ENCODE measurements around the gene HOXA3. TPM values are rescaled to one million over a fixed set of nuclear protein-coding genes. Genes with fewer than 3 reads are reported as not detected.

HOXA3 gene
- total and polyA plus RNA-seq, 10 of the 15 experiments (the other 5 are each of a cell fraction or from before 2014, with no cell fraction given), result 0.05 TPM; not detected in 9

- H3K9me3 ChIP-seq (replicated peaks; ENCODE audit: control insufficient read depth, insufficient read depth, low read length), result no peaks in the 10 kb centered on the region; the same call in 2 of the 3 replicates
- H3K27ac ChIP-seq (ENCODE audit: control insufficient read depth, insufficient read depth), result no peak overlapping the region
- 37% methylated on average over 6 of the region's 6 CpGs for WGBS (ENCODE audit: insufficient coverage, insufficient replicate concordance, low lambda C conversion rate, missing lambda C conversion rate)
- in situ Hi-C loops (cut with MboI), result no loop called here
- SMC1A ChIA-PET (ENCODE audit: uncharacterized antibody, unreplicated experiment), result no interaction called here
- DNase-seq (ENCODE audit: low read depth, low spot score) (no peak), FAIRE-seq (no peak), ATAC-seq (no peak)
- H3K9ac ChIP-seq (ENCODE audit: control insufficient read depth, insufficient read depth, low read length), result no peak overlapping the region
- RAD21 ChIA-PET (ENCODE audit: unreplicated experiment), result no interaction called here
- no peaks in the 10 kb centered on the region for H3K27me3 ChIP-seq (replicated peaks in 1 of 2; ENCODE audit: control insufficient read depth in 2 of 2, insufficient read depth in 2 of 2, low read length in 1 of 2)
- TF ChIP-seq CBX5 (IDR thresholded peaks at IDR 0.05; ENCODE audit: low read depth), result no peak
- no peak for TF ChIP-seq ATF7 (IDR thresholded peaks at IDR 0.05; ENCODE audit: low read depth)
- no peak for TF ChIP-seq SIN3A (IDR thresholded peaks at IDR 0.05; ENCODE audit: low read depth, low read length)
- TF ChIP-seq ATF3 (IDR thresholded peaks at IDR 0.05; ENCODE audit: borderline replicate concordance, extremely low read depth, low read depth, low read length), result no peak
- TF ChIP-seq USF1 (IDR thresholded peaks at IDR 0.05; ENCODE audit: borderline replicate concordance, extremely low read length, insufficient read depth, low read depth, low read length), result no peak
- no peak for TF ChIP-seq BHLHE40 (IDR thresholded peaks at IDR 0.05; ENCODE audit: borderline replicate concordance in 1 of 2, low read depth in 2 of 2, low read length in 1 of 2)
- no peak for TF ChIP-seq NKRF (conservative IDR thresholded peaks at IDR 0.05)
- no peak for TF ChIP-seq MXI1 (IDR thresholded peaks at IDR 0.05; ENCODE audit: low read depth, low read length)
- no peak for TF ChIP-seq SMAD5 (IDR thresholded peaks at IDR 0.05; ENCODE audit: low read depth)
- no peak for TF ChIP-seq BACH1 (IDR thresholded peaks at IDR 0.05; ENCODE audit: borderline replicate concordance)
- TF ChIP-seq PKNOX1 (IDR thresholded peaks at IDR 0.05), result no peak
- TF ChIP-seq ESRRA (IDR thresholded peaks at IDR 0.05; ENCODE audit: low read length), result no peak
- H3K4me3 ChIP-seq, result no peak overlapping the region
- POLR2A ChIA-PET, result no interaction called here
- H3K36me3 ChIP-seq (ENCODE audit: control insufficient read depth in 2 of 2, insufficient read depth in 2 of 2, low read length in 1 of 2), result no peaks in the 10 kb centered on the region
- H3K4me2 ChIP-seq (ENCODE audit: control insufficient read depth, insufficient read depth), result no peak overlapping the region
- BruUV-seq (replicated peaks), result no TSS peak
- CTCF ChIA-PET, result no interaction called here
- H4K20me1 ChIP-seq (ENCODE audit: control insufficient read depth, insufficient read depth), result no peaks in the 10 kb centered on the region; the same call in 1 of the 2 replicates
- H3K79me2 ChIP-seq (ENCODE audit: control insufficient read depth, insufficient read depth, low read length), result no peaks in the 10 kb centered on the region
- H3K4me1 ChIP-seq (ENCODE audit: control insufficient read depth, insufficient read depth, low read length), result no peaks in the 10 kb centered on the region
- intact Hi-C loops (cut with micrococcal nuclease; ENCODE audit: unreplicated experiment), result no loop called here
- H2AFZ ChIP-seq (ENCODE audit: control insufficient read depth, low read depth, low read length), result no peak overlapping the region
Observed at GRCh38 chr7:27111042-27111750, 41.2 kb downstream of the HOXA3 start.

Data from GM12878 (cell line).